H4 (cell line): Measurements from ENCODE around the gene EIF1AY. TPM values are rescaled to one million over a fixed set of nuclear protein-coding genes. Genes with fewer than 3 reads are reported as not detected.
A peak's percentile ranks its signal among the peaks of the same experiment; 100 is the strongest.
"Not testable (repeated sequence)": the region's sequence is repeated elsewhere in the genome, so short reads cannot be mapped to it uniquely, and the experiment has no call there.

Experiments used
- DNase-seq: peaks from one replicate; pipeline ENCODE4 v3.0.0-alpha.2; 2015; ENCODE audit warnings: low spot score
- total RNA-seq: library from RNA; depleted of rRNA; stranded (reverse); fragments of >200 nt; shearing (Covaris generic); gene quantifications from 2 replicates; pipeline ENCODE4 v1.2.3, GENCODE V29; 2014; rRNA removed

The EIF1AY gene
- 57.2 and 65.8 TPM in 2 replicates for total RNA-seq

- peak; percentile 93 for DNase-seq
These were observed at the start of gene EIF1AY for GRCh38 chrY:20575531-20576121. Gene EIF1AY (plus strand): TSS chrY:20575776. CDS start chrY:20575872, 96 bp downstream.

- no peak for DNase-seq
These were observed 47.1 kb upstream of the EIF1AY start for GRCh38 chrY:20528435-20528834.

- DNase-seq, result no peak
These were observed 37.4 kb upstream of the EIF1AY start for GRCh38 chrY:20538186-20538585.

- DNase-seq, result no peak
These were observed 36.6 kb upstream of the EIF1AY start for GRCh38 chrY:20538933-20539332.

- no peak for DNase-seq
These were observed 31.1 kb upstream of the EIF1AY start for GRCh38 chrY:20544451-20544960.

GRCh38 chrY:20546071-20546470, 29.5 kb upstream of the EIF1AY start:
- no peak for DNase-seq

GRCh38 chrY:20549289-20549688, 26.3 kb upstream of the EIF1AY start:
- no peak for DNase-seq

- DNase-seq, result no peak
These were observed 23.7 kb upstream of the EIF1AY start for GRCh38 chrY:20551840-20552239.

GRCh38 chrY:20552764-20553323, 22.7 kb upstream of the EIF1AY start:
- DNase-seq, result not testable (repeated sequence)

- no peak for DNase-seq
These were observed 19.8 kb upstream of the EIF1AY start for GRCh38 chrY:20555820-20556219.

- peak; percentile 16 for DNase-seq
These were observed 16.9 kb upstream of the EIF1AY start for GRCh38 chrY:20558677-20559076.

- no peak for DNase-seq
These were observed 15.6 kb upstream of the EIF1AY start for GRCh38 chrY:20559873-20560512.

- no peak for DNase-seq
These were observed 4.3 kb upstream of the EIF1AY start for GRCh38 chrY:20571306-20571705.

- DNase-seq, result peak; percentile 8
These were observed 930 bp downstream of the EIF1AY start for GRCh38 chrY:20576506-20576905.

- no peak for DNase-seq
These were observed 2.6 kb downstream of the EIF1AY start for GRCh38 chrY:20578206-20578605.

GRCh38 chrY:20581687-20582086, 6.1 kb downstream of the EIF1AY start:
- no peak for DNase-seq

- DNase-seq, result no peak
These were observed 10.6 kb downstream of the EIF1AY start for GRCh38 chrY:20586161-20586560.

Other genes starting within 250 kb of the EIF1AY start
- gene RPS4Y2, start 180.3 kb downstream of the EIF1AY start, total RNA-seq, result not detected in 2 replicates